Measurements from ENCODE around the gene PTBP3. TPM values are rescaled to one million over a fixed set of nuclear protein-coding genes. Genes with fewer than 3 reads are reported as not detected.
A peak's percentile ranks its signal among the peaks of the same experiment; 100 is the strongest.

PTBP3 gene
- total and polyA plus RNA-seq, 2 of the 13 experiments (the other 11 are each of a cell fraction or from before 2014, with no cell fraction given) = 52.8 to 61.1 TPM

DNA sequence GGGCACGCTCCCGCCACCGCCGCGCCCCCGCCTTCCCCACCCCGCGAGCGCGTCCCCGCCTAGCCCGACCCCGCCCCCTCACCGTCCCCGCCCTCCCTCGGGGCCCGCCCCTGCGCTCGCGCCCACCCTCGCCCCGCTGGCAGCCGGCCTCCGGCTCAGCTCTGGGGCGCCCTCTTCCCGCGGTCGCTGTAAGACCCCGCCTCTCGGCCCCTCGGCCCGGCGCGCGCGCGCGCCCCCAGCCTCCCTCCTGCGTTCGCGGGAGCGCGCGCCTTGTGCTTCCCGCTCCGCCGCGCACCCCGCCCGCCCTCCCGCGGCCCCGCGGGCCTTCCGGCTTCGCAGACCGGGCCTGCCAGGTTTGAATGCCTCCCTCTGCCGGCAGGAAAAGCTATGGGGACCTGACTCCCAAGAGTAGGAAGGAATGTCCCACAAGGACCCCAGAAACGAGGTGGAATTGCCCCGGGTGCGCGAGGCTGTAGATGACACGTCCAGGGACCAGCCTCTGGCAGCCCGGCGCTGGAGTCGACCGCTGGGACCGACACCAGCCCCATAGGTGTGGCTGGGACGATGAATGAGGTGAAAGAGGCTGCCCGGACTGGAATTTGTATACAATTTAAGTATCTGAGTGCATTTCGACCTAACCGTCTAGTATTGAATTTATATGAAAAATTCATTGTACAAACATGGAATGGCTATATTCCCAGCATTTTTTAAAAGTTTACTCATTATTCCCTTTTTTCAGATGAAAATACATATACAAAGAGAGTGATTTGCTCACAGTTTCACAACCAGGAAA is 416 bp upstream of the PTBP3 start (continued):
- TF ChIP-seq ZNF784 (CRISPR knock-in tag; IDR thresholded peaks at IDR 0.05; ENCODE audit: borderline replicate concordance) (no peak), ZNF660 (CRISPR knock-in tag; IDR thresholded peaks at IDR 0.05; ENCODE audit: borderline replicate concordance, low read depth) (no peak), POLR2G (IDR thresholded peaks at IDR 0.05; ENCODE audit: low read depth, low read length) (peak; percentile 58; the same call in 1 of the 2 replicates), GABPB1 (CRISPR knock-in tag; IDR thresholded peaks at IDR 0.05) (peak; percentile 59; the same call in 1 of the 2 replicates), ZNF746 (CRISPR knock-in tag; IDR thresholded peaks at IDR 0.05) (no peak), CTCF (CRISPR knock-in tag; IDR thresholded peaks at IDR 0.05) (peak; percentile 72), ZNF773 (CRISPR knock-in tag; IDR thresholded peaks at IDR 0.05; ENCODE audit: borderline replicate concordance) (no peak), ZNF777 (CRISPR knock-in tag; IDR thresholded peaks at IDR 0.05) (peak; percentile 43; the same call in 1 of the 2 replicates), SALL1 (CRISPR knock-in tag; IDR thresholded peaks at IDR 0.05) (peak; percentile 52; the same call in 1 of the 2 replicates), PRPF4 (IDR thresholded peaks at IDR 0.05; ENCODE audit: low read depth, low read length, poor library complexity, severe bottlenecking) (no peak), YY1 (IDR thresholded peaks at IDR 0.05; ENCODE audit: insufficient read depth, insufficient replicate concordance, low read depth, low read length) (peak; percentile 44), CREB1 (IDR thresholded peaks at IDR 0.05) (no peak), CREB1 (CRISPR knock-in tag; IDR thresholded peaks at IDR 0.05) (no peak), PRDM10 (CRISPR knock-in tag; IDR thresholded peaks at IDR 0.05; ENCODE audit: low read depth) (peak; percentile 79), MAFK (conservative IDR thresholded peaks at IDR 0.05 in 1 of 2, IDR thresholded peaks at IDR 0.05 in 1 of 2; ENCODE audit: low read length in 2 of 2) (no peak)
- TF ChIP-seq, protein P1, sequence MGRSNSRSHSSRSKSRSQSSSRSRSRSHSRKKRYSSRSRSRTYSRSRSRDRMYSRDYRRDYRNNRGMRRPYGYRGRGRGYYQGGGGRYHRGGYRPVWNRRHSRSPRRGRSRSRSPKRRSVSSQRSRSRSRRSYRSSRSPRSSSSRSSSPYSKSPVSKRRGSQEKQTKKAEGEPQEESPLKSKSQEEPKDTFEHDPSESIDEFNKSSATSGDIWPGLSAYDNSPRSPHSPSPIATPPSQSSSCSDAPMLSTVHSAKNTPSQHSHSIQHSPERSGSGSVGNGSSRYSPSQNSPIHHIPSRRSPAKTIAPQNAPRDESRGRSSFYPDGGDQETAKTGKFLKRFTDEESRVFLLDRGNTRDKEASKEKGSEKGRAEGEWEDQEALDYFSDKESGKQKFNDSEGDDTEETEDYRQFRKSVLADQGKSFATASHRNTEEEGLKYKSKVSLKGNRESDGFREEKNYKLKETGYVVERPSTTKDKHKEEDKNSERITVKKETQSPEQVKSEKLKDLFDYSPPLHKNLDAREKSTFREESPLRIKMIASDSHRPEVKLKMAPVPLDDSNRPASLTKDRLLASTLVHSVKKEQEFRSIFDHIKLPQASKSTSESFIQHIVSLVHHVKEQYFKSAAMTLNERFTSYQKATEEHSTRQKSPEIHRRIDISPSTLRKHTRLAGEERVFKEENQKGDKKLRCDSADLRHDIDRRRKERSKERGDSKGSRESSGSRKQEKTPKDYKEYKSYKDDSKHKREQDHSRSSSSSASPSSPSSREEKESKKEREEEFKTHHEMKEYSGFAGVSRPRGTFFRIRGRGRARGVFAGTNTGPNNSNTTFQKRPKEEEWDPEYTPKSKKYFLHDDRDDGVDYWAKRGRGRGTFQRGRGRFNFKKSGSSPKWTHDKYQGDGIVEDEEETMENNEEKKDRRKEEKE (IDR thresholded peaks at IDR 0.05) = no peak
- TF ChIP-seq, protein P2, sequence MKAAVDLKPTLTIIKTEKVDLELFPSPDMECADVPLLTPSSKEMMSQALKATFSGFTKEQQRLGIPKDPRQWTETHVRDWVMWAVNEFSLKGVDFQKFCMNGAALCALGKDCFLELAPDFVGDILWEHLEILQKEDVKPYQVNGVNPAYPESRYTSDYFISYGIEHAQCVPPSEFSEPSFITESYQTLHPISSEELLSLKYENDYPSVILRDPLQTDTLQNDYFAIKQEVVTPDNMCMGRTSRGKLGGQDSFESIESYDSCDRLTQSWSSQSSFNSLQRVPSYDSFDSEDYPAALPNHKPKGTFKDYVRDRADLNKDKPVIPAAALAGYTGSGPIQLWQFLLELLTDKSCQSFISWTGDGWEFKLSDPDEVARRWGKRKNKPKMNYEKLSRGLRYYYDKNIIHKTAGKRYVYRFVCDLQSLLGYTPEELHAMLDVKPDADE (CRISPR knock-in tag; IDR thresholded peaks at IDR 0.05) = no peak
